Smooth muscle cell (in vitro differentiated cells): ENCODE results near the gene GDPD3. TPM values are rescaled to one million over a fixed set of nuclear protein-coding genes. Genes with fewer than 3 reads are reported as not detected.

Experiments used
- DNase-seq: peaks from one replicate; lab custom pipeline; 2025; ENCODE audit not compliant: unreplicated experiment; lab: John Stamatoyannopoulos, UW
- H2AFZ ChIP-seq: fragments of 200-600 bp; sonication (generic); 2 replicates; pipeline ENCODE4 v1.6.0; 2016; ENCODE audit warnings: antibody characterized with exemption, low read depth, mild to moderate bottlenecking
- H3F3A ChIP-seq: fragments of 200-600 bp; sonication (generic); 2 replicates; pipeline ENCODE4 v1.6.0; 2017; ENCODE audit warnings: antibody characterized with exemption, low read depth
- H3K27ac ChIP-seq: fragments of 200-600 bp; sonication (generic); 2 replicates; pipeline ENCODE4 v1.5.1; 2016; ENCODE audit warnings: low read depth, mild to moderate bottlenecking
- H3K27me3 ChIP-seq: fragments of 200-600 bp; sonication (generic); 2 replicates; pipeline ENCODE4 v1.6.1; 2016; ENCODE audit warnings: low read depth, mild to moderate bottlenecking
- H3K36me3 ChIP-seq: fragments of 200-600 bp; sonication (generic); 2 replicates; pipeline ENCODE4 v1.5.1; 2016; ENCODE audit warnings: low read depth
- H3K4me1 ChIP-seq: fragments of 200-600 bp; sonication (generic); 2 replicates; pipeline ENCODE4 v1.5.1; 2016; ENCODE audit warnings: low read depth
- H3K4me2 ChIP-seq: fragments of 200-600 bp; sonication (generic); 2 replicates; pipeline ENCODE4 v1.6.0; 2016; ENCODE audit warnings: mild to moderate bottlenecking
- H3K4me3 ChIP-seq: fragments of 200-600 bp; sonication (generic); 2 replicates; pipeline ENCODE4 v1.5.1; 2016; ENCODE audit warnings: mild to moderate bottlenecking
- H3K79me2 ChIP-seq: fragments of 200-600 bp; sonication (generic); 2 replicates; pipeline ENCODE4 v1.6.0; 2016; ENCODE audit warnings: low read depth, mild to moderate bottlenecking
- H3K9ac ChIP-seq: fragments of 200-600 bp; sonication (generic); 2 replicates; pipeline ENCODE4 v1.6.0; 2016; ENCODE audit warnings: low read depth
- H3K9me3 ChIP-seq: fragments of 200-600 bp; sonication (generic); replicated peaks from 2 replicates; pipeline ENCODE4 v1.5.1; 2016; ENCODE audit warnings: low read depth
- H4K20me1 ChIP-seq: fragments of 200-600 bp; sonication (generic); 2 replicates; pipeline ENCODE4 v1.6.0; 2016; ENCODE audit warnings: low read depth
- CTCF ChIP-seq: fragments of 200-600 bp; sonication (generic); IDR thresholded peaks from 2 replicates; pipeline ENCODE4 v1.5.1; 2017; ENCODE audit warnings: borderline replicate concordance, mild to moderate bottlenecking, antibody characterized with exemption; ENCODE audit not compliant: insufficient read depth, poor library complexity, severe bottlenecking
- WGBS: methylation state at CpG from one replicate; pipeline ENCODE4 v1.1.7; 2016; ENCODE audit warnings: low lambda C conversion rate; 5-methylcytosine and 5-hydroxymethylcytosine counted together
- polyA plus RNA-seq: library from polyadenylated mRNA; unstranded; fragments of >200 nt; fragmentation: Nextera tagmentation; extraction: Ambion mirVana; gene quantifications from 2 replicates; pipeline ENCODE4 v1.2.1, GENCODE V29; 2016
- total RNA-seq: library from RNA; depleted of rRNA; stranded (reverse); fragments of >200 nt; gene quantifications from 2 replicates; pipeline ENCODE4 v1.2.3, GENCODE V29; 2014

GDPD3 gene
- total and polyA plus RNA-seq, 2 experiments from 2014 or later: 0.85 to 13.4 TPM

- no peak for DNase-seq
- Histone ChIP-seq H3K27me3 (no peaks in the 10 kb centered on the region), H3K9ac (no peak overlapping the region), H3K4me3 (no peak overlapping the region), H4K20me1 (peaks cover 100% of the 10 kb centered on the region), H3K4me2 (peak overlapping the region; percentile 24), H3K9me3 (no peaks in the 10 kb centered on the region), H3K36me3 (no peaks in the 10 kb centered on the region), H3K4me1 (peaks cover 23% of the 10 kb centered on the region), H2AFZ (no peak overlapping the region), H3K79me2 (peaks cover 82% of the 10 kb centered on the region), H3K27ac (peak overlapping the region; percentile 30), H3F3A (peaks cover 35% of the 10 kb centered on the region)
- WGBS: 81% methylated on average over 4 of the region's 4 CpGs
- TF ChIP-seq CTCF: no peak
Measured at GRCh38 chr16:30104090-30104489, 9.2 kb downstream of the GDPD3 start.

- peak overlapping the region; percentile 70 for H3K9ac ChIP-seq
- peak overlapping the region; percentile 74 for H3K27ac ChIP-seq
- H3F3A ChIP-seq: peaks cover 14% of the 10 kb centered on the region
- peaks cover 44% of the 10 kb centered on the region for H3K4me1 ChIP-seq
- H3K4me2 ChIP-seq: peak overlapping the region; percentile 90
- peaks cover 52% of the 10 kb centered on the region for H3K79me2 ChIP-seq
- no peak overlapping the region for H2AFZ ChIP-seq
- H3K4me3 ChIP-seq: peak overlapping the region; percentile 76
- 7% methylated on average over 18 of the region's 18 CpGs for WGBS
- H4K20me1 ChIP-seq: peaks cover 45% of the 10 kb centered on the region
- peak; percentile 68 for DNase-seq
- TF ChIP-seq CTCF: no peak
- H3K9me3 ChIP-seq: no peaks in the 10 kb centered on the region
- no peaks in the 10 kb centered on the region for H3K27me3 ChIP-seq
- no peaks in the 10 kb centered on the region for H3K36me3 ChIP-seq
Measured at GRCh38 chr16:30096862-30097563, 16.3 kb downstream of the GDPD3 start.

- H3K4me3 ChIP-seq: peak within 1 kb of the TSS; percentile 76
- peaks cover 45% of the 10 kb centered on the region for H3K79me2 ChIP-seq
- H4K20me1 ChIP-seq: peaks cover 38% of the 10 kb centered on the region
- H3K9me3 ChIP-seq: no peaks in the 10 kb centered on the region
- peaks cover 39% of the 10 kb centered on the region for H3K4me1 ChIP-seq
- H3K27ac ChIP-seq: peak within 1 kb of the TSS; percentile 74
- WGBS: 2% methylated on average over 28 of the region's 77 CpGs
- peak within 1 kb of the TSS; percentile 17 for H2AFZ ChIP-seq
- no peak for TF ChIP-seq CTCF
- DNase-seq: peak; percentile 74
- peak within 1 kb of the TSS; percentile 90 for H3K4me2 ChIP-seq
- peak within 1 kb of the TSS; percentile 70 for H3K9ac ChIP-seq
- H3K27me3 ChIP-seq: no peaks in the 10 kb centered on the region
- H3F3A ChIP-seq: peaks cover 8% of the 10 kb centered on the region
- H3K36me3 ChIP-seq: no peaks in the 10 kb centered on the region
Measured at GRCh38 chr16:30096105-30096861, 17.1 kb downstream of the GDPD3 start, which contains the start of gene YPEL3. Gene YPEL3, minus strand, starts transcription at chr16:30096213. Its CDS starts 731 bp downstream, at chr16:30095482.
